HEK293 (cell line): ENCODE data around the gene HS3ST3A1.

Experiments
- CTCF ChIA-PET: fragments of 350-600 bp; formaldehyde crosslinking; extraction: SDS; loops from one replicate; lab custom pipeline; 2021; ENCODE audit warnings: antibody characterized with exemption; lab: Yijun Ruan, JAX
- POLR2A ChIA-PET: fragments of 300-600 bp; formaldehyde crosslinking; extraction: SDS; loops from one replicate; lab custom pipeline; 2020; ENCODE audit warnings: antibody characterized with exemption, inconsistent platforms; lab: Yijun Ruan, JAX
- H3K27ac ChIP-seq: fragments of 200-500 bp; sonication (Bioruptor generic); 2 replicates; pipeline ENCODE4 v1.5.1; 2014; ENCODE audit warnings: low read depth, low read length, control low read depth, inconsistent platforms; ENCODE audit errors: extremely low read depth
- H3K36me3 ChIP-seq, 2 experiments: fragments of 200-500 bp in 1 of 2; sonication (Bioruptor generic) in 1 of 2; 1 replicate in 1 of 2; 2 replicates in 1 of 2; pipeline ENCODE4 v1.5.1; 2014 to 2017; ENCODE audit warnings: inconsistent platforms in 2 of 2, low read length in 2 of 2; ENCODE audit not compliant: control insufficient read depth in 2 of 2, insufficient read depth in 1 of 2
- H3K4me1 ChIP-seq: fragments of 200-500 bp; sonication (Bioruptor generic); 2 replicates; pipeline ENCODE4 v1.5.1; 2014; ENCODE audit warnings: mild to moderate bottlenecking, low read length, inconsistent platforms; ENCODE audit not compliant: control insufficient read depth, insufficient read depth
- H3K4me3 ChIP-seq: 2 replicates; pipeline ENCODE4 v1.5.1; 2011; ENCODE audit warnings: low read depth, mild to moderate bottlenecking, control low read depth, low read length, moderate library complexity
- H3K9me3 ChIP-seq: fragments of 200-500 bp; sonication (Bioruptor generic); 2 replicates; pipeline ENCODE4 v1.5.1; 2014; ENCODE audit warnings: low read depth, low read length, inconsistent platforms; ENCODE audit not compliant: control insufficient read depth, insufficient read depth
- AEBP2 ChIP-seq: fragments of 450-650 bp; formaldehyde crosslinking; IDR thresholded peaks from 2 replicates; pipeline ENCODE4 v1.5.1; 2016; ENCODE audit warnings: missing biosample characterization, missing genetic modification characterization, borderline replicate concordance
- BCL11B ChIP-seq: fragments of 450-650 bp; formaldehyde crosslinking; IDR thresholded peaks from 2 replicates; pipeline ENCODE4 v1.5.1; 2016; ENCODE audit warnings: low read depth, missing biosample characterization, missing genetic modification characterization
- GFI1B ChIP-seq: fragments of 450-650 bp; formaldehyde crosslinking; IDR thresholded peaks from 2 replicates; pipeline ENCODE4 v1.5.1; 2016; ENCODE audit warnings: missing biosample characterization, missing genetic modification characterization
- GLI4 ChIP-seq: fragments of 450-650 bp; formaldehyde crosslinking; IDR thresholded peaks from 2 replicates; pipeline ENCODE4 v1.5.1; 2016; ENCODE audit warnings: missing biosample characterization, missing genetic modification characterization
- GLIS1 ChIP-seq: fragments of 450-650 bp; formaldehyde crosslinking; IDR thresholded peaks from 2 replicates; pipeline ENCODE4 v1.5.1; 2016; ENCODE audit warnings: missing biosample characterization, missing genetic modification characterization
- GLIS2 ChIP-seq: fragments of 450-650 bp; formaldehyde crosslinking; IDR thresholded peaks from 2 replicates; pipeline ENCODE4 v1.5.1; 2016; ENCODE audit warnings: missing biosample characterization, missing genetic modification characterization
- PRDM1 ChIP-seq: fragments of 450-650 bp; formaldehyde crosslinking; IDR thresholded peaks from 2 replicates; pipeline ENCODE4; 2016; ENCODE audit warnings: missing biosample characterization, missing genetic modification characterization
- SP7 ChIP-seq: fragments of 450-650 bp; formaldehyde crosslinking; IDR thresholded peaks from 2 replicates; pipeline ENCODE4 v1.5.1; 2016; ENCODE audit warnings: missing biosample characterization, missing genetic modification characterization
- ZFP69B ChIP-seq: fragments of 450-650 bp; formaldehyde crosslinking; IDR thresholded peaks from 2 replicates; pipeline ENCODE4 v1.5.1; 2016; ENCODE audit warnings: missing biosample characterization, missing genetic modification characterization
- ZNF133 ChIP-seq: fragments of 450-650 bp; formaldehyde crosslinking; IDR thresholded peaks from 2 replicates; pipeline ENCODE4 v1.5.1; 2016; ENCODE audit warnings: missing biosample characterization, missing genetic modification characterization
- ZNF157 ChIP-seq: fragments of 450-650 bp; formaldehyde crosslinking; IDR thresholded peaks from 2 replicates; pipeline ENCODE4 v1.5.1; 2016; ENCODE audit warnings: missing biosample characterization, missing genetic modification characterization
- ZNF18 ChIP-seq: fragments of 450-650 bp; formaldehyde crosslinking; IDR thresholded peaks from 2 replicates; pipeline ENCODE4 v1.5.1; 2016; ENCODE audit warnings: missing biosample characterization, missing genetic modification characterization
- ZNF19 ChIP-seq: fragments of 450-650 bp; formaldehyde crosslinking; IDR thresholded peaks from 2 replicates; pipeline ENCODE4; 2016; ENCODE audit warnings: missing biosample characterization, missing genetic modification characterization, low read depth
- ZNF26 ChIP-seq: fragments of 450-650 bp; formaldehyde crosslinking; IDR thresholded peaks from 2 replicates; pipeline ENCODE4 v1.5.1; 2016; ENCODE audit warnings: missing biosample characterization, missing genetic modification characterization
- ZNF423 ChIP-seq: fragments of 450-650 bp; formaldehyde crosslinking; IDR thresholded peaks from 2 replicates; pipeline ENCODE4 v1.5.1; 2016; ENCODE audit warnings: missing biosample characterization, missing genetic modification characterization
- ZNF518A ChIP-seq: fragments of 450-650 bp; formaldehyde crosslinking; conservative IDR thresholded peaks from 2 replicates; pipeline ENCODE4 v1.5.1; 2016; ENCODE audit warnings: low read depth, missing biosample characterization, missing genetic modification characterization
- ZNF521 ChIP-seq: fragments of 450-650 bp; formaldehyde crosslinking; IDR thresholded peaks from 2 replicates; pipeline ENCODE4 v1.5.1; 2017; ENCODE audit warnings: missing biosample characterization, mild to moderate bottlenecking, missing genetic modification characterization
- ZNF530 ChIP-seq: fragments of 450-650 bp; formaldehyde crosslinking; IDR thresholded peaks from 2 replicates; pipeline ENCODE4 v1.5.1; 2016; ENCODE audit warnings: low read depth, missing biosample characterization, missing genetic modification characterization
- ZNF544 ChIP-seq: fragments of 450-650 bp; formaldehyde crosslinking; IDR thresholded peaks from 2 replicates; pipeline ENCODE4 v1.5.0; 2017; ENCODE audit warnings: missing biosample characterization, missing genetic modification characterization
- ZNF548 ChIP-seq: fragments of 450-650 bp; formaldehyde crosslinking; IDR thresholded peaks from 2 replicates; pipeline ENCODE4 v1.5.1; 2016; ENCODE audit warnings: missing biosample characterization, missing genetic modification characterization
- ZNF549 ChIP-seq: fragments of 450-650 bp; IDR thresholded peaks from 2 replicates; pipeline ENCODE4 v1.5.1; 2018; ENCODE audit warnings: missing biosample characterization, missing genetic modification characterization, mild to moderate bottlenecking, inconsistent platforms, moderate library complexity
- ZNF555 ChIP-seq: fragments of 450-650 bp; formaldehyde crosslinking; conservative IDR thresholded peaks from 2 replicates; pipeline ENCODE4 v1.5.1; 2017; ENCODE audit warnings: missing biosample characterization, mild to moderate bottlenecking, missing genetic modification characterization, inconsistent platforms
- ZNF610 ChIP-seq: fragments of 450-650 bp; formaldehyde crosslinking; IDR thresholded peaks from 2 replicates; pipeline ENCODE4 v1.5.1; 2016; ENCODE audit warnings: missing biosample characterization, missing genetic modification characterization, borderline replicate concordance
- ZNF629 ChIP-seq: fragments of 450-650 bp; formaldehyde crosslinking; IDR thresholded peaks from 2 replicates; pipeline ENCODE4 v1.5.1; 2017; ENCODE audit warnings: missing biosample characterization, missing genetic modification characterization
- ZNF677 ChIP-seq: fragments of 450-650 bp; IDR thresholded peaks from 2 replicates; pipeline ENCODE4 v1.5.0; 2018; ENCODE audit warnings: missing biosample characterization, mild to moderate bottlenecking, missing genetic modification characterization, moderate library complexity
- ZNF747 ChIP-seq: fragments of 450-650 bp; formaldehyde crosslinking; IDR thresholded peaks from 2 replicates; pipeline ENCODE4 v1.5.1; 2016; ENCODE audit warnings: missing biosample characterization, missing genetic modification characterization

The HS3ST3A1 gene

GRCh38 chr17:13525876-13526275 lies 75.9 kb downstream of the HS3ST3A1 start:
- Histone ChIP-seq H3K9me3 (no peaks in the 10 kb centered on the region), H3K4me3 (no peak overlapping the region), H3K27ac (no peak overlapping the region), H3K36me3 (peaks cover 0 to 2% of the 10 kb centered on the region in 2 experiments; a peak in 1 of 3 replicates), H3K4me1 (no peaks in the 10 kb centered on the region)
- POLR2A ChIA-PET = no interaction called here
- TF ChIP-seq SP7 (tag by site-specific recombination) (no peak), ZNF544 (tag by site-specific recombination) (no peak), BCL11B (no peak), GFI1B (tag by site-specific recombination) (no peak), GLIS1 (tag by site-specific recombination) (no peak), ZNF423 (tag by site-specific recombination) (no peak), ZNF19 (tag by site-specific recombination) (no peak), ZNF677 (tag by site-specific recombination) (no peak), ZNF555 (no peak), ZNF610 (tag by site-specific recombination) (no peak)
- CTCF ChIA-PET = interaction anchor here (0.7 kb wide), 1 partner anchor 1258 kb away, joined by 3 read pairs; no protein-coding TSS in a partner anchor

GRCh38 chr17:13523164-13523563 lies 78.6 kb downstream of the HS3ST3A1 start:
- no peak for TF ChIP-seq ZNF26 (tag by site-specific recombination)
- TF ChIP-seq GLI4 = no peak
- no peak for TF ChIP-seq ZNF133 (tag by site-specific recombination)
- no peak for TF ChIP-seq ZNF530 (tag by site-specific recombination)
- no peak for TF ChIP-seq PRDM1 (tag by site-specific recombination)
- no peak for TF ChIP-seq ZNF18 (tag by site-specific recombination)
- no peak for TF ChIP-seq ZNF629 (tag by site-specific recombination)
- TF ChIP-seq ZNF548 (tag by site-specific recombination) = no peak
- no peak for TF ChIP-seq ZNF549 (tag by site-specific recombination)
- TF ChIP-seq AEBP2 (tag by site-specific recombination) = no peak
- no peak for TF ChIP-seq ZNF518A (tag by site-specific recombination)
- TF ChIP-seq ZNF747 (tag by site-specific recombination) = no peak
- TF ChIP-seq ZFP69B (tag by site-specific recombination) = no peak
- no peak for TF ChIP-seq GLIS2
- no peak for TF ChIP-seq ZNF521 (tag by site-specific recombination)
- no peak for TF ChIP-seq ZNF157 (tag by site-specific recombination)
- no peaks in the 10 kb centered on the region for H3K36me3 ChIP-seq
- CTCF ChIA-PET = interaction anchor here (1.0 to 1.2 kb wide), 2 partner anchors 10 to 14 kb away, joined by 3 to 9 read pairs; no protein-coding TSS in a partner anchor
- no peak overlapping the region for H3K4me3 ChIP-seq
- POLR2A ChIA-PET = no interaction called here
- H3K9me3 ChIP-seq = no peaks in the 10 kb centered on the region
- no peaks in the 10 kb centered on the region for H3K4me1 ChIP-seq
- H3K27ac ChIP-seq = no peak overlapping the region
